ENCODE data around the gene TSPAN5.

Gene TSPAN5

GRCh38 chr4:98612318-98613250 lies 45.8 kb downstream of the TSPAN5 start:
- no peak for TF ChIP-seq CTCF (IDR thresholded peaks at IDR 0.05; ENCODE audit: low read depth, low read length)
- no peak overlapping the region for H3K4me3 ChIP-seq (ENCODE audit: low read depth, low read length)

- H3K4me3 ChIP-seq (ENCODE audit: low read depth, low read length): no peak overlapping the region
- TF ChIP-seq CTCF (IDR thresholded peaks at IDR 0.05; ENCODE audit: low read depth, low read length): no peak
These were observed 46.6 kb downstream of the TSPAN5 start for GRCh38 chr4:98611677-98612317.

GRCh38 chr4:98610926-98611676 lies 47.3 kb downstream of the TSPAN5 start:
- H3K4me3 ChIP-seq (ENCODE audit: low read depth, low read length): no peak overlapping the region
- no peak for TF ChIP-seq CTCF (IDR thresholded peaks at IDR 0.05; ENCODE audit: low read depth, low read length)

- no peak for TF ChIP-seq CTCF (IDR thresholded peaks at IDR 0.05; ENCODE audit: low read depth, low read length)
- H3K4me3 ChIP-seq (ENCODE audit: low read depth, low read length): no peak overlapping the region
These were observed 48.0 kb downstream of the TSPAN5 start for GRCh38 chr4:98610431-98610830.

GRCh38 chr4:98609934-98610333 lies 48.5 kb downstream of the TSPAN5 start:
- TF ChIP-seq CTCF (IDR thresholded peaks at IDR 0.05; ENCODE audit: low read depth, low read length): no peak

GRCh38 chr4:98608356-98608755 lies 50.1 kb downstream of the TSPAN5 start:
- no peak for TF ChIP-seq CTCF (IDR thresholded peaks at IDR 0.05; ENCODE audit: low read depth, low read length)
- no peak overlapping the region for H3K4me3 ChIP-seq (ENCODE audit: low read depth, low read length)

More at GRCh38 chr4:98609934-98610333, 48.5 kb downstream of the TSPAN5 start:
- H3K4me3 ChIP-seq (ENCODE audit: low read depth, low read length): no peak overlapping the region

All from WI38 (cell line).